GM19324 (cell line): Measurements from ENCODE around the gene MUC4.
"Not testable (repeated sequence)": the region's sequence is repeated elsewhere in the genome, so short reads cannot be mapped to it uniquely, and the experiment has no call there.

Source experiments
- ATAC-seq: cut with Tn5 transposase; IDR thresholded peaks from one replicate; pipeline ENCODE4 v1.9.1; 2021; ENCODE audit warnings: mild to moderate bottlenecking, moderate library complexity; ENCODE audit not compliant: unreplicated experiment, low FRiP score

The MUC4 gene

DNA sequence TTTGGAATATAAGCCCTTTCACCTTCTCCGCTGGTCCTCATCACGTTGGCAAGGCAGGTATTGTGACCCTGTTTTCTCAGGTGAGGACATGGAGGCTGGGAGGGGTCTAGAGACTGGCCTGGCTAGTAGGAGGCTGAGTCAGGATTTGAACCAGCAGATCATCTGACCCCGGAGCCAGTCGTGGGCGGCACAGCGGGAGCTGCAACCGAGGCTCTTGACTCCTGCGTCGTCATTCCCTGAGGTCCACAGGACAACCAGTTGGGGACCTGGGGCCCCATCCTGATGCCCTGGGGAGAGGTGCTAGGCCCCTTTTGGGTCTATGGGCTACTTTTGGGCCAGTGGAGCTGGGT lies 88.8 kb downstream of the MUC4 start:
- ATAC-seq, result not testable (repeated sequence)

DNA sequence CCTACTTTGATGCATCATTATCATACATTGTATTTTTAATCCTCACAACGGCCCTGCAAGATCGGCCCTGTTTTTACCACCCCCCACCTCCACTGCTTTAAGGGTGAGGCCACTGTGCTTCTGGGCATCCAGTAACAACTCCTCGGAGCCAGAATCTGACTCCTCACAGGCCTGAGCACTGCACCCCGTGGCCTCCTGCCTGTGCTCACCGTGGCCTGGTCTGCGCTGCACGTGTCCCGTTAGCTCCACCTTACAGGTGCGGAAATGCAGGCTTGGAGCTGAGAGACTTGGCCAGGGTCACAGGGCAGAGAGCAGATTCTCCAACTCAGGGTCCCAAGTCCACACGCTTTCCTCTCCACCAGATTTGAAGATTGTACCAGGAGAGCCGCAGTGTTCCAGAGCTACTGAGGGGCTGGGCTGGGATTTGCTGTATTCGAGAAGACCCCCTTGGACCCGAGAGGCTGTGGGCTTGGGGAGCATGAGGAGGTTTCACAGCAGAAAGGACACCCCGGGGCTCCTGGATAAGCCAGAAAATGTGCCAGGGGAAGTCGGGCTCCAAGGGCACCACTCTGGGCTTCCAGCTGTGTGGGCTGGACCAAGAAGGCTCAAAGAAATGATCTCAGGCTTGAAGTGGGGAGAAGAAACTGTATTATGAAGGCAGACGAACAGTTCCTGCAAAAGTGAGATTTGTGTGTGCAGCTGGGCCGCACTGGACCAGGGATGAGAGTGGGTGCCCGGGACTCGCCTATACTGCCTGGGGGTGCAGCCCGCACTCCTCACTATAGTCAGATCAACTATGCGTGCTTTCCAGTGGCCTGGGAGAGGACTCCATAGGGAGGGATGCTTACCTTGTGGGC lies 89.4 kb downstream of the MUC4 start:
- not testable (repeated sequence) for ATAC-seq

DNA sequence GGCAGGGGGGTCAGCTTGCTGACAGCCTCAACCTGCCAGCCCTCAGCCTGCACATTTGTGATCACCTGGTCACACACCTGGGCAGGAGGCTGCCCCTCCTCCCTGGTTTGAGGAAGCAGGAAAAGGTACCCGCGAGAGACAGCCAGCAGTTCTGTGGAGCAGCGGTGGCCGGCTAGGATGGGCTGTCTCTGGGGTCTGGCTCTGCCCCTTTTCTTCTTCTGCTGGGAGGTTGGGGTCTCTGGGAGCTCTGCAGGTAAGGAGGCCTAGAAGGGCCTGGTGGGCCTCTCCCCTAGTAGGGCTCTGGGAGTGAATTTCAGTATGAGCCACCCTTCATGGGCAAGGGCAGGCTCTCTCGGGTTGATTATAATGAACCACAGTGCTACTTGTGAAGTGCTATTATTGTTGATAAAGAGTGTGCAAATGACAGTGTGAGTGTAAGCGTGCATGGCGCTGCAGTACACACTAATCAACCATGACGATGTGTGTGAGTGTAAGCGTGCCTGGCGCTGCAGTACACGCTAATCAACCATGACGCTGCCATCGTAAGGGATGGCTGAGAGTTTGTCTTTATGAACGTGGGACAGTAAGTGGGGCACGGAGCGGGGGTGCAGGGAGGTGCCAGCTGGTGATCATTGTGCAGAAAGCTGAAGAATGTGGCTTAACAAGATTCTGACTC lies 90.8 kb downstream of the MUC4 start, which contains the start of gene MUC20:
TSS of gene MUC20 (plus strand) at position 148 of the 676 bp plus-strand sequence. CDS start at position 178, 30 bp downstream.
- ATAC-seq, result not testable (repeated sequence)

DNA sequence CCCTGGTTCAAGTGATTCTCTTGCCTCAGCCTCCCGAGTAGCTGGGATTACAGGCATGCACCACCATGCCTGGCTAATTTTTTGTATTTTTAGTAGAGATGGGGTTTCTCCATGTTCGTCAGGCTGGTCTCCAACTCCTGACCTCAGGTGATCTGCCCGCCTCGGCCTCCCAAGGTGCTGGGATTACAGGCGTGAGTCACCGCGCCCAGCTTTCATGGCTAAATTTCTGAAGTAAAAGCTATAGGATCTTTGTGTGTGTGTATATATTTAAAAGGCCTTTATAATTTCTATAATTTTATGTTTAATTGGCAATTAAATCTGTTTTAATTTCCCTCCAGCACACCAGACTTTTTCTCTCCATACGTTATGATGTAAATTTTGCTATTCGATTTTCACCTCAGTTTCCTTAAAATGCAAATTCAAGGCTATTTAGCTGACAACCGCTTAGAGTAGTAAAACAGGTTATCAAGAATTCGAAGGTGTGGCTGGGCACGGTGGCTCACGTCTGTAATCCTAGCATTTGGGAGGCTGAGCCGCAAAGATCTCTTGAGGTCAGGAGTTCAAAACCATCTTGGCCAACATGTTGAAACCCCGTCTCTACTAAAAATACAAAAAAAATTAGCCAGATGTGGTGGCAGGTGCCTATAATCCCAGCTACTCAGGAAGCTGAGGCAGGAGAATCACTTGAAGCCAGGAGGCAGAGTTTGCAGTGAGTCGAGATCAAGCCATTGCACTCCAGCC lies 92.0 kb downstream of the MUC4 start:
- ATAC-seq, result not testable (repeated sequence)

DNA sequence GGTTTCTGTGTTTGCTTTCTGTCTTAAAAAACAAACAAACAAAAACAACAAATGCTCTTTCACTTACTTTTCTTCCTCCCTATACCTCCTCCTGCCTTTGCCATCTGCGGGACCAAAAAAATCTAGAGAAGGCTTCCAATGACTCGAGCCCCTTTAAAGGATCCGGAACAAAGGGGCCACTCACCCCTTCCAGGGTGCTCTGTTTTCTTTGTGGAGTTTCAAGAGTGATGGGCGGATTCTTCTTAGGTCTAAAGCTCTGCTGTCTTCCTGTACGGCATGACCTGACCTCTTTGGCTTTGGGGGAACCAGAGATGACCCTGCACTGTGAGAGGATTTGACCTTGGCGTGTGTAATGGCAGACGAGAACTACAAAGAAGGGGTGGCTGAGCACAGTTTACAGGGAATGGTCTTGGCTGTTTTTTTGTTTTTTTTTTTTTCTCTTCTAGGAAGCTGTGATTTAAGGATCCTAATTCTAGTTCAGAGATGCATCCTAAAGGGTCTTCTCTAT lies 93.2 kb downstream of the MUC4 start:
- no peak for ATAC-seq

DNA sequence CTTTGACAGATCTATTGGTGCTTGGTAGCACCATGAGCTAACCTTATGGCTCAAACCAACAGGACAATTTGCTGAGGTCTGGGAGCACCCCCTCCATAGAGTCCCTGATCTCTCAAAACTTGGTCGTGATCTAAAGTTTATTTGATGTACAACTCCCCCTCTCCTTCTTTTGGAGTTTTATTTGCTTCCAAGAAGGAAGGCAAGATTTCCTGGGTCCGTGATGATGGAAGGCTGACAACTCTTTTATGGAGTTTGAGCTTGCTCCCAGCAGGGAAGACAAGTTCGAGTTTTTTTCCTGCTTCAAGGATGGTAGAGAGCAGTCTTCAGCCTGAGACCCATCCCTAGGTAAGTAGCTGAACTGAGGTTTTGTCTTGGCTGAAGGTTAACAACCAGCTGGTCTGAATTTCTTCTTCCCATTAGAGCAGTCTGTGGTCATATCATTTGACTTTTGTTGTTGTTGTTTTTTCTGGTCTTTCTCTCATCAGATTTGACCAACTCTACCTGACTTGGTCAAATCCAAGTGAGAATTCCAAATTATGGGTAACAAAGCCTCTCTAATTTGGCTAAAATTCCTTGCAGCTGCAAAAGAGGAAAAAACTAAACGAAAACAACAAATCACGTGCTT lies 93.8 kb downstream of the MUC4 start:
- no peak for ATAC-seq

DNA sequence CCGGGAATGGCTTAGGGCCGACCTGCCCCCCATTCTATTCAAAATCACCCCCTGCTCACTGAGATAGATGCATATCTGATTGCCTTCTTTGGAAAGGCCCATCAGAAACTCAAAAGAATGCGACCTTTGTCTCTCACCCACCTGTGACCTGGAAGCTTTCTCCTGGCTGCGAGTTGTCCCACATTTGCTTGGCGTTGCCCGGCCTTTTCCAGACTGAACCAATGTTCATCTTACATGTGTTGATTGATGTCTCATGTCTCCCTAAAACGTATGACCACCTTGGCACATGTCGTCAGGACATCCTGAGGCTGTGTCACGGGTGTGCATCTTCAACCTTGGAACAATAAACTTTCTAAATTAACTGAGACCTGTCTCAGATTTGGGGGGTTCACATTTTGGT lies 94.3 kb downstream of the MUC4 start:
- no peak for ATAC-seq

DNA sequence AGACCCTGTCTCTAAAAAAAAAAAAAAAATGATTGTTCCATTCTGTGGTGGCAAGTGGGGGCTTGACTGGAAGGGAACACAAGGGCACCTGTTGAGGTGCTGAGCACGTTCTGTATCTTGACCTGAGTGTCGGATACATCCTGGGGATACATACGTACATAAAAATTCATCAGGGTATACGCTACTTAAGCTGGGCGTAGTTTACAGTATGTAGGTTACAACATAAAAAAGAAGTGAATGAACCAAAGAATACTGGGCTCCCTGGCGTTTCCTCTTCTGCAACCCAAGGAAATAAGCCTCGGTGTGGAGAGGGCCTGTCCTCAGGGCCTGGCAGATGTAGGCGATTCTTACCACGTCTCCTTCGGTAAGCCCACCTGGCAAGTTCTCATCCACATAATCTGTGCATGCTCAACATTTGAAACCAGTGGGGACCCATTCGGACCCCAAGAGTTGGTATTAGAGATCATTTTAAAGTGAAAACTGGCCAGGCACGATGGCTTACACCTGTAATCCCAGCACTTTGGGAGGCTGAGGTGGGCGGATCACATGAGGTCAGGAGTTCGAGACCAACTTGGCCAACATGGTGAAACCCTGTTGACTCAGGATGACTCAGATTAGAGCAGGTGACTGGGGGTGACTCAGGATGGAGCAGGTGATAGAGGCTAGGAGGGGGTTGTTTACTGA lies 96.0 kb downstream of the MUC4 start:
- ATAC-seq, result no peak

DNA sequence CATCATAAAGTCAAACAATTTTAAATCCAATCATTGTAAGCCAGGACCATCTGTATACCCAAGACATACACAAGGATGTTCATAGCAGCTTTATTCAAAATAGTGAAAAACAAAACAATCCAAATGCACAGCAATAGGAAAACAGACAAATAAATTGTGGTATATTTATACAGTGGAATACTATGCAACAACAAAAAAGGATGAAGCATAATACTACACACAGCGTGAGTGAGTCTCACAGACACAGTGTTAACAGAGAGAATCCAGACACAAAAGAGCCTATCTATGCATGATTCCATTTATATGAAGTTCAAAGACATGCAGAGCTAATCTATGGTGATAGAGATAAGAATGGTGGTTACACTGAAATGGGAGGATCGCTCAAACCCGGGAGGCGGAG lies 96.6 kb downstream of the MUC4 start:
- ATAC-seq, result no peak

DNA sequence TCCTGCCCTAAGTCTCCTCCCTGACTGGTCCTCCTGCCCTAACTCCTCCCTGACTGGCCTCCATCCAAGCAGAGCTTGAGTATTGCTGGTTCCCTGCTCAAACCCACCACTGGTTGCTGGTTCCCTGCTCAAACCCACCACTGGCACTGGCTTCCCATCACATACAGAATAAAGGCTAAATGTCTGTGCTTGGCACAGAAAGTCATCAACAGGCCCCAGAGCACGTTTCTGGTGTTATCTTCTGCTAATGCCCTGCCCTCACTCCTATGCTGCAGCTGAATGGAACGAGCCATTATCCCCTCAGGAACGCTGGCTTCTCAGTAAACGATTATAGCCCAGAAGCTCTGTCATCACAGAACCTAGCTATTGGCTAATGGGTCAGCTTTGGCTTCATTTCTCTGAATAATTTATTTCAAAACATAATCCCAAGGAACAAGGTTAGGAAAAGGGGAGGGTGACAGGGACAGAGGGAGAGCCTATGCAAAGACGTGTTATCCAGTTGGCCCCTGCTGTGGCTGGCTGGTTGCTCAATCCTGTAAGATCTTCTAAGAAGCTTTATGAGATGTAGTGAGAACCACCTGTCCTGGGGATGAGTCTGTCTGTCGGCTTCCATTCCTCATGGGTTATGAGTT lies 97.2 kb downstream of the MUC4 start:
- no peak for ATAC-seq

DNA sequence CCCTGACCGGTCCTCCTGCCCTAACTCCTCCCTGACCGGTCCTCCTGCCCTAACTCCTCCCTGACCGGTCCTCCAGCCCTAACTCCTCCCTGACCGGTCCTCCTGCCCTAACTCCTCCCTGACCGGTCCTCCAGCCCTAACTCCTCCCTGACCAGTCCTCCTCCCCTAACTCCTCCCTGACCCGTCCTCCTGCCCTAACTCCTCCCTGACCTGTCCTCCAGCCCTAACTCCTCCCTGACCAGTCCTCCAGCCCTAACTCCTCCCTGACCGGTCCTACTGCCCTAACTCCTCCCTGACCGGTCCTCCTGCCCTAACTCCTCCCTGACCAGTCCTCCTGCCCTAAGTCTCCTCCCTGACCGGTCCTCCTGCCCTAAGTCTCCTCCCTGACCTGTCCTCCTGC lies 98.6 kb downstream of the MUC4 start:
- not testable (repeated sequence) for ATAC-seq

DNA sequence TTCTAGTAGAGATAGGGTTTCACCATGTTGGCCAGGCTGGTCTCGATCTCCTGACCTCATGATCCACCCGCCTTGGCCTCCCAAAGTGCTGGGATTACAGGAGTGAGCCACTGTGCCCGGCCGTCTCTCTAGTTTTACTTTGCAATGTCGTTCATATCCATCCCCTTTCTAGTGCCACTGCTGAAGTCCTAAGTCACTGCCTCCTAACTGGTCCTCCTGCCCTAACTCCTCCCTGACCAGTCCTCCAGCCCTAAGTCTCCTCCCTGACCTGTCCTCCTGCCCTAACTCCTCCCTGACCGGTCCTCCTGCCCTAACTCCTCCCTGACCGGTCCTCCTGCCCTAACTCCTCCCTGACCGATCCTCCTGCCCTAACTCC lies 99.2 kb downstream of the MUC4 start:
- not testable (repeated sequence) for ATAC-seq

DNA sequence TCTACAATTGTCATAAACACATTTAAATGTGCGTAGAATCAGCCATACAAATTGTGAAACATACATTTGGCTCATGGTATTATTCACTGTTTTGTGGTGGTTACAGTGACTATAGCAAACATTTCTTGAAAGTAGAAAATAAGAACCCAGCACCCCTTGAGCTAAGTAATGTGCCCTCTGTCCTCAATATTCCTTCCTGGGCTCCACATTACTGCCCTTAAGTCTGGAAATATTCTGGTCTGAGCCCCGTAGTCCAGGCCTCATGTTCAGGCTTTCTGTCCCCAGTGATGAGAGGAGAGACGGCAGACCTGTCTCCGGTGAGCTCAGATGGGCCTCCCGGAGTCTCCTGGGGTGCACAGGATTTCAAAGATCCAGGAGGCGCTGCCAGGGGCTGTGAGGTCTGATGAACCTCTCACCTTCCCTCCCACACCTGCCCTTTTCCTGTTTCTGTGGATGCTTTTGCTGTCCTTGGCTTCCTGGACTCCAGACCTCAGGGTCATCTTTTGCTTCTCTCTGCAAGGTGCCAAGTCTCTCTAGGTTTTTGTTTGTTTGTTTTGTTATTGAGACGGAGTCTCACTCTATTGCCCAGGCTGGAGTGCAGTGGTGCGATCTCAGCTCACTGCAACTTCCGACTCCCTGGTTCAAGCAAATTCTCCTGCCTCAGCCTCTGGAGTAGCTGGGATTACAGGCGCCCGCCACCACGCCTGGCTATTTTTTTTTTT lies 99.8 kb downstream of the MUC4 start:
- ATAC-seq, result no peak

DNA sequence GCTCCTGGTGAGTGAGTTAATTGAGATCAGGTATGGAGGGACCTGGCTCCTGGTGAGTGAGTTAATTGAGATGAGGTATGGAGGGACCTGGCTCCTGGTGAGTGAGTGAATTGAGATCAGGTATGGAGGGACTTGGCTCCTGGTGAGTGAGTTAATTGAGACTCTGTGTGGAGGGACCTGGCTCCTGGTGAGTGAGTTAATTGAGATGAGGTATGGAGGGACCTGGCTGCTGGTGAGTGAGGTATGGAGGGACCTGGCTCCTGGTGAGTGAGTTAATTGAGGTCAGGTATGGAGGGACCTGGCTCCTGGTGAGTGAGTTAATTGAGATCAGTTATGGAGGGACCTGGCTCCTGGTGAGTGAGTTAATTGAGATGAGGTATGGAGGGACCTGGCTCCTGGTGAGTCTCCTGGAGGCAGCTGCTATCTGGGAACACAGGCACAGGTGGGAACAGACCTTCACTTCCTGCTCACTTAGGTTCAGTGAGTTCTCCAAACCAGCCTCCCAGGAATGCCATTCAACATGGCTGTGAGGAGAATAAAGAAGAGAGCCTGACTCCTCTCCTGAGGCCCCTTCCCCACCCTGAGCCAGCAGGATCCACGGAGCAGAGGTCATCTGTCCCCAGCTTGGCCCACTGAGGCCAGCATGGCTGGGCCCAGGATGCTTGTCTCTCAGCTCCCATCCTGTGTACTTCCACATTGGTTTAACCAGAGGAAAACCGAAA lies 100.5 kb downstream of the MUC4 start:
- not testable (repeated sequence) for ATAC-seq

DNA sequence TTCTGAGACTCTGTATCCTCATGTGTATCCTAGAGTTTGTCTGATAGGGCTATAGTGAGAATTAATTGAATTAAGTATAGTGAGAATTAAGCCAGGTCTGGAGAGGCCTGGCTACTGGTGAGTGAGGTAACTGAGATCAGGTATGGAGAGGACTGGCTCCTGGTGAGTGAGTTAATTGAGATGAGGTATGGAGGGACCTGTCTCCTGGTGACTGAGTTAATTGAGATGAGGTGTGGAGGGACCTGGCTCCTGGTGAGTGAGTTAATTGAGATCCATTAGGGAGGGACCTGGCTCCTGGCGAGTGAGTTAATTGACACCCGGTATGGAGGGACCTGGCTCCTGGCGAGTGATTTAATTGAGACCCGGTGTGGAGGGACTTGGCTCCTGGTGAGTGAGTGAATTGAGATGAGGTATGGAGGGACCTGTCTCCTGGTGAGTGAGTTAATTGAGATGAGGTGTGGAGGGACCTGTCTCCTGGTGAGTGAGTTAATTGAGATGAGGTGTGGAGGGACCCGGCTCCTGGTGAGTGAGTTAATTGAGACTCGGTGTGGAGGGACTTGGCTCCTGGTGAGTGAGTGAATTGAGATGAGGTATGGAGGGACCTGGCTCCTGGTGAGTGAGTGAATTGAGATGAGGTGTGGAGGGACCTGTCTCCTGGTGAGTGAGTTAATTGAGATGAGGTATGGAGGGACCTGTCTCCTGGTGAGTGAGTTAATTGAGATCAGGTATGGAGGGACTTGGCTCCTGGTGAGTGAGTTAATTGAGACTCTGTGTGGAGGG lies 101.4 kb downstream of the MUC4 start:
- not testable (repeated sequence) for ATAC-seq

DNA sequence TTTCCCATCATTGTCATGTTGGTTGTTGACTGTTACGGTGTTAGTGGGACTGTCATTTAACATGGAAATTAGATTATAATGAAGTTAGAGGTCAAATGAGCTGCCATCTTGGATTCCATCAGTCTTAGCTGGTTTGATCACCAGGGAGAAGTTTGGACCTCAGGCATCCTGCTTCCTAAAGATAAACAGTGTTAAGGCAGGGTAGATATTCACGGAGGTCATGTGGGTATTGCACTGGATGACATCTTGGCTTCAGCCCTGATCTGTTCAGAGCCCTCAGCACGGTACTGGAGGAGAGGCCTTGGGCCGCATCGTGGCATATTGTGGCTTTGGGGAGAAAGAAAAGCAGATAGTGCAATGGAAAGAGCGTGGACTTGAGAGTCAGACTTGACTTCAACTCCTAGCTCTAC lies 102.0 kb downstream of the MUC4 start:
- no peak for ATAC-seq

DNA sequence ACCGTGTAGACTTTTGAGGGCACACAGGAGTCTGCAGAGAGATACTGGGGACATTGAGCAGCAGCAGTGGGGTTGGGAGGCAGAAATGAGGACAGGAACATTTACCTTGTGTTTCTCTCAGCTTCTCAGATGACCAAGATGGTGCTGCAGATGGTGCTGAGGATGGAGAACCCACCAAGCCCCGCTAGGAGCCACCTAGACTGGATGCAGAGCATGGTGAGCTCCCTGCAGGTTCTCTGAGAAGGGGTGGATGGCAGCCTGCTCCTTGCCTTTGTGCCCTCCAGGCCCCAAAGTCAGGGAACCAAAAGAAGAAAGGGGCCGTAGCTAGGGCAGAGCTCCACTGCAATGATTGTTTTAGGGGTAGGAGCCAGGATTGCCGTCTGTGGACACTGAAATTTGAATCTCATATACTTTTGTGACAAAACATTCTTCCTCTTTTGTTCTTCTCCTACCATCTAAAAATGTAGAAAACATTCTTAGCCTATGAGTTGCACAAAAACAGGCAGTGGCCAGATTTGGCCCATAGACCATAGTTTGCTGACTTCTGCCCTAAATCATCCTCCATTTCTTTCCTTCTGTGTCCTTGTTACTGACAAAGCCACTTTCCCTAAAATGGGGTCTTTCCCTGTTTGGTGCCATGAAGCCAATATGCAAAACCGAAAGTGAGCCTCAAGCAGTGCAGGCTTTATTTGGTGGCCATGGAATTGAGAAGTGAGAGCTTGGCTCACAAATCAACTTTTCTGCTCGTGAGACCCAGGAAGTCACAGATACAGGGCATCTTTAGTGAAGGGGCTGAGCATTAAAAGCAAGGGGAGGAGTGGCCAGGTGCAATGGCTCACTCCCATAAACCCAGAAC lies 102.9 kb downstream of the MUC4 start:
- ATAC-seq, result no peak
